IPS-18c (cell line): Measurements from ENCODE around the gene DTD1.

Experiments
- H3K4me3 ChIP-seq: 2 replicates; pipeline ENCODE4 v1.7.0; 2013; ENCODE audit warnings: low read depth, mild to moderate bottlenecking, low read length, moderate library complexity; ENCODE audit not compliant: insufficient read depth
- H3K9me3 ChIP-seq: one replicate; pipeline ENCODE4 v1.6.1; 2013; ENCODE audit warnings: mild to moderate bottlenecking, low read length, moderate library complexity; ENCODE audit not compliant: control insufficient read depth, insufficient read depth

The DTD1 gene

DNA sequence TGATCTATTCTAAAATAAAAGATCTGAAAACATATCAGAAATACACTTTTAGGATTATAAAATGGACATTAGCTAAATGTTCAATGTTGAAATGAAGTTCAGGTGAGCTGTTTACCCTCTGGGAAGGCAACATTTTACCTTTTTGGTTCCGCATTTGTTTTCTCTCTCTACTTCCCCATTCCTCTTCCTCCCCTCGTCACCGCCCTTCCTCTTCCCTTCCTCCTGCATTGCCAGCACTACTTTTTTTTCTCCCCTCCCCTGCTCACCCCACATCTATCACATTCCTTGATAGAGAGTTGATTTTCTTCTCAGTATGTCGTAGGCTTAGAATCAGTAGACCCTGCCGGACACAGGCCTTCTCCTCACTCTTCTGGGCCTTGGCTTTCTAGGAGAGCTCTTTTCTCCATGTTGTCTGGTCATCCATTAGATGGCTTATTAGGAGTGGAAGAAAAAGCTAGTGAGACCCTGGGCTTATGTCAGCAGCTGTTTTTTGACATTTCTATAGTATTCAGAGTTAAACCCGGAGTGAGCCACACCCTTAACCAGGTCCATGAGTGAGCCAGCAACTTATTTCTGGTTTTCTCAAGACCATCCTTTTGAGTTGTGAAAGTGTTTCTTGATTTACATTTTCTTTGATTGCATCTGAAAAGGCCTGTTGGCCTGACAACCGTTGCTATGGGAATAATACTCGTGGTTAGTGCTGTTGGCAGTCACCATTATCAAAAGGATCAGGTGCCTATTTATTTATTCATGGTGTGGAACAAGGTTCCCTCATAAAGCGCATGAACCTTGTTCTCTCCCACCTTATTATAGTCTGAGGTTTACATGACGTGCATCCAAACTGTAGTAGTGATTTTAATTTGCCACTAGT, 90.9 kb downstream of the DTD1 start:
- Histone ChIP-seq H3K4me3 (no peak overlapping the region), H3K9me3 (no peaks in the 10 kb centered on the region)

- no peak overlapping the region for H3K4me3 ChIP-seq
- H3K9me3 ChIP-seq = peaks cover 2% of the 10 kb centered on the region
Measured at GRCh38 chr20:18683839-18684238, 96.0 kb downstream of the DTD1 start.

DNA sequence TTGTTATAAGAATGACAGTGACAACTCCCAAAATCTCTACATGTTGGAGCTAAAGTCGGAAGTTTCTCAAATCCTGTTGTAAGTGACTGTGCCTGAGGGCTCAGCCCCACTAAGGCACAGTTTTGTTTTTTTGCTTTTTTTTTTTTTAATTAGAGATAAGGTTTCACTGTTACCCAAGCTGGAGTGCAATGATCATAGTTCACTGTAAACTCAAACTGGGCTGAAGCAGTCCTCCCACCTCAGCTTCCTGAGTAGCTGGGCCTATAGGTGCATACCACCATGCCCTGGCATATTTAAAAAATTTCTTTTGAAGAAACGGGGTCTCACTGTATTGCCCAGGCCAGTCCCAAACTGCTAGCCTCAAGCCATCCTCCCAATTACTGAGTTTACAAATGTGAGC, 96.9 kb downstream of the DTD1 start:
- H3K9me3 ChIP-seq = peaks cover 2% of the 10 kb centered on the region
- H3K4me3 ChIP-seq = no peak overlapping the region

GRCh38 chr20:18685406-18685805, 97.6 kb downstream of the DTD1 start:
- Histone ChIP-seq H3K4me3 (no peak overlapping the region), H3K9me3 (peaks cover 2% of the 10 kb centered on the region)

DNA sequence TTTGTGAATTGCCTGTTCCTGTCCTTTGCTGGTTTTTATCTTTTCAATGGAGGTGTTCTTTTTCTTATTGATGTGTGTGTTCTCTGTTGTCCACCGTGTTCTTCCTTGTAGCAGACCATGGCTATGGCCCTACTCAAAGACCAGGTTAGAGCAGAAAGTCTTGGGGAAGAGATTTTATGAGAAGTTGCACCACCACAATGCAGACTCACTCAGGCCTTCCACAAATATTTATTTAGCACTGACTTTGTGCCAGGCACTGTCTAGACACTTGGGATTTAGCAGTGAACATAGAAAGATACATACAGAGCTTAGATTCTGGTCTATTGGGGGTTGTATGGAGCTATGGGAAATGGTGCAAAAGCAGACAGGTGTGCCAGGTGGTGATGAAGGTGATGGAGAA, 98.8 kb downstream of the DTD1 start:
- Histone ChIP-seq H3K9me3 (peaks cover 2% of the 10 kb centered on the region), H3K4me3 (no peak overlapping the region)

DNA sequence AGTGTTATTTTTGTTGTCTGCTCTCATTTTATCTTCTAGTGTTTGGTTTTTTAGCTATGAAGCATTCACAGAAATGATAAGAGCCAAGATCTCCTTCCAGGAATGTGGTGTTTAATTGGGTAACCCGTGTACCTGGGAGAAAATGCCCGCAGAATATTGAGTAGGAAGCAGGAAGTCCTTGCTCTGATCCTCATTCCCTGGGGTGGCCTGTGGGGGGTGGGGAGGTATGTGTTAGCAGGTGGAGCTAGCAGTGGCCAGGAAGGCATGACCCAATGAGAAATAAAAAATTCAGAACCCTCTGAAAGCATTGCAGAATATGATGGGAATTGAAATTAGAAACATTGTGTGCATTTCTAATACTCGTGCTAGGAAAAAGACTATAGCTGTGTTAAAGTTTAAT, 100.8 kb downstream of the DTD1 start:
- Histone ChIP-seq H3K4me3 (no peak overlapping the region), H3K9me3 (peaks cover 2% of the 10 kb centered on the region)

- Histone ChIP-seq H3K9me3 (peaks cover 2% of the 10 kb centered on the region), H3K4me3 (no peak overlapping the region)
Measured at GRCh38 chr20:18689557-18689956, 101.7 kb downstream of the DTD1 start.

DNA sequence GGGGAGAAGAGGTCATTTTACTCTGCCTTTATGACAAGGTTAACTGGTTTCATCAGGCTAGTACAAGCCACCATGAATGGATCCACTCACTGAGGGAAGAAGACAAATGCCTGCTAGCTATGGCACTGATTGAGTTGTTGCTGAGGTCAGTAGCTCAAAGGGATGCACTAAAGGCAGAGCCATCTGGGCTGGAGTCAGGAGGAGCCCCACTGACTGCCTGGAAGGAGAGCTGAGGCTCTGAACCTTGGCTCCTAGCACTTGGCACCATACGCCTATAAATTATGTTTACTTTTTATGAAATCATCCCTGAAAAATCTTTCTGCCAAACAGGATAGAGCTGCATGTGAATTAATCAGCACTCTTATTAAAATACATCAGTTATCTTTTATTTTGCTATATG, 104.6 kb downstream of the DTD1 start:
- H3K4me3 ChIP-seq = no peak overlapping the region
- H3K9me3 ChIP-seq = no peaks in the 10 kb centered on the region

GRCh38 chr20:18694071-18694470, 106.2 kb downstream of the DTD1 start:
- no peaks in the 10 kb centered on the region for H3K9me3 ChIP-seq
- H3K4me3 ChIP-seq = no peak overlapping the region

DNA sequence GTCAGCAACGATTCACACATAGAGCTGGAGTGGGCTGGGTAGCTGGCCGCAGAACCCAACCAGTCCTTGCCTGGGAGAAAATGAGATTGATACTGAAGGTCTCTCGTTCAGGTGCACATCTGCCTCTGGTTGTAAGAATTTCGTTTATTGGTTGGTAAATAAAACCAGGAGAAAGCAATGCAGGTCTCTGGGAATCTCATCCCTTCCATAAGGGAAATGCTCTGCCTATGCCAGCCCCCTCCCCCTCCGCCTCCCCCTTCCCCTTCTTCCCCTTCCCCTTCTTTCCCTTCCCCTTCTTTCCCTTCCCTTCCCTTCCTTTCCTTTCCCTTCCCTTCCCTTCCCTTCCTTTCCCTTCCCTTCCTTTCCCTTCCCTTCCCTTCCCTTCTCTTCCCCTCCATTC, 107.3 kb downstream of the DTD1 start:
- no peaks in the 10 kb centered on the region for H3K9me3 ChIP-seq
- H3K4me3 ChIP-seq = no peak overlapping the region

GRCh38 chr20:18698735-18699380, 111.0 kb downstream of the DTD1 start:
- Histone ChIP-seq H3K4me3 (no peak overlapping the region), H3K9me3 (no peaks in the 10 kb centered on the region)

DNA sequence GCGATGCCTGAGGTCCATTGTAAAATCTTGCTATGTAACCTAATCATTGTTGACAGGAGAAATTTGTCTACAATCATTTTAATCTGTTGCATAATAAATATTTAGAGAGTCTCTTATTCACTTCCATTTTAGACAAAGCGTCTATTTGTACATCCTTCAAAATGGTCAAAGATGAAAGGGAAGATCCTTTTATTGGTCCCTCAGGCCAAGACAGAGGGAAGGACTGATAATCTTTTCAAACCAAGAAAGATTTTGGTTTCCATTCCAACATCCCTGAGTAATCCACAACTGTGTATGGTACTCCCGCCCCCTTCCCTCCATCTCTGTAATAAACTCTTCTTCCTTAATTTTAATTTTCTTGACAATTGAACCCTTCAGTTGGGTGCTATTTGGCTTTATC, 114.1 kb downstream of the DTD1 start:
- Histone ChIP-seq H3K4me3 (no peak overlapping the region), H3K9me3 (no peaks in the 10 kb centered on the region)

DNA sequence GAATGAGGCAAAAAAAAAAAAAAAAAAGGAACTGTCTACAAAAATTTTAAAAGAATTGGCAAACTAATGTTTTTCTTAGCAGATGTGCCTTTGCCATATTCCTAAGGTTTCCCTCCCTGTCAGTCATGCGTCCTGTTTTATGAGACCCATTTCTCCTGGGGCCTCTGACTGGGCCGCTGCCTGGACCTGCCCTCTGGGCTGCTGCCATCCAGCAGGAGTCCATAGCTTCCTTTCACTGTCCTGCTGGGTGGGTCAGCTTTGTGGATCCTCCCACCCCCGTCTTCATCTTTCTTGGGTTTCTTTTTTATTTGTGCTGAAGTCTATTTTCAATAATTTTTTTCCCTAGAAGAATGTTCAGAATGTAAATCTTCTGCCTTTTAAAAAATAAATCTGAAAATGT, 114.9 kb downstream of the DTD1 start:
- Histone ChIP-seq H3K9me3 (no peaks in the 10 kb centered on the region), H3K4me3 (no peak overlapping the region)

DNA sequence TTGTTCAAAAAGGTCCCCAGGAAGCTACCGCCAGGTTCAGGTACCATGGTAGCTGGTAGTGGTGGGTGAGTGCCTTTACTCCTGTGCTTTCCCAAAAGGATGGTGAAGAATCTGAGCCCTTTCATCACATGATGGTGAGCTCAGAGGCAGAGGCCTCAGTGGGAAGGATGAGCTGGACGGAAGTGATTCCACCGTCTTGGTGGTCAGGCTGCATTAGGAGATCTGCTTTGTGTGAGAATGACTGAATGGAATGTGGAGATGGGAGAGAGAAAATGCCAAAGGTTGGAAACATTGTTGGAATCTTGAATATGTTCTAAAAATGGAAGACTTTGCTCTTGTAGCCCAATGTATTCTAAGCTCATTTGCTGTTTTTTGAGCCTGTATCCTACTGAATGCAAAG, 117.6 kb downstream of the DTD1 start:
- Histone ChIP-seq H3K4me3 (no peak overlapping the region), H3K9me3 (no peaks in the 10 kb centered on the region)

DNA sequence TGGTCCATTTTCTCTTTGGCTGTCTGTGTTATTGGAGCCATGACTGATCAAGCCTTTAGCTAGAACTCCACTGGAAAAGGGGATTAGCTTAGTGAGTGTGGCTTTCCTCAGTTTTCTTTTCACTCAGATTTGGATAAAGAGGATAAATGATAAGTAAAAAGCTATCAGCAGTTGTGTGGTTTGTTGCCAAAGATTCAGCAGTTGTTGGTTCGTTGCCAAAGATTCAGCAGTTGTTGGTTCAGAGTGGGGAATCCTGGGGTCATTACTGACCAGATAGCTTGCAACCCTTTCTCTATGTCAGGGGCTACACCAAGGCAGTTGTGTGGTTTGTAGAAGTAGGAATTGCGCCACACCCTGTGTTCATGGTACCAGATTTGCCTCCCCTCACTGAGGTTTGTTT, 118.1 kb downstream of the DTD1 start:
- H3K4me3 ChIP-seq = no peak overlapping the region
- no peaks in the 10 kb centered on the region for H3K9me3 ChIP-seq

DNA sequence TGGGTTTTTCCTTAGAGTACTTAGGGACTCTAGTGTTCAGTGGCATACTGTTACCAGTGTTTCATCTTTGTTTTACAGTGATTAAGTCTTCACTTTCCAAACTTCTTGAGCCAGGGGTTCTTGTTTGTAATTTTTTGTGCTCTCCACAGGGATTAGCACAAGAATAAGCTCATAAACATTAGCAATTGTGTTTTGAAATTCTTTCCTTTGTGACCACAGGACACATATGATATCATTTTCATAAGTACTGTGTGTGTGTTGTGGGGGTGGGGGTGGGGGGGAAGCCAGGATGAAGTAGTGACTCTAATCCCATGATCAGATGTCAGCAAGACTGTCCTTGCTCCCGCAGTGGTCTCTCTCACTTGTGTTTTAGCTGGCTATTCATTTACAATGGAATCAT, 124.3 kb downstream of the DTD1 start:
- Histone ChIP-seq H3K4me3 (no peak overlapping the region), H3K9me3 (no peaks in the 10 kb centered on the region)

DNA sequence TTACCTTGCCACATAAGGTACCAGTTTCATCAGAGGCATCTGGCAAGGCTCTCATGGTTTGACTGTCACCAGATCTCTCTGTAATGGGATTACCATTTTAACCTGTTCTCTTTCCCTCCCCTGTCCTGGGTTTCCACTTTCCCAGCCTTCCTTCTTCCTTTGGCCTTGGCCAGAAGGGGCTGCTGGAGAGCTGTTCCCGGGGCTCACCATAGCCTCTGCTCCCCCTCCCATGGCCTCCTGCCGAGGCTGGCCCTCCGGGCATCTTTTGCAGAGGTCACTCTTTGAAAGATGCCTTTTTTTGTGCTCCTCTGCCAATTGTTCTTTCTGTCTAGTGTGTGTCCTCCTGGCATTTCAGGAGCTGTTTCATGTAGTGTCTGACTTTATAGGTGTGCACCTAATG, 125.0 kb downstream of the DTD1 start:
- Histone ChIP-seq H3K4me3 (no peak overlapping the region), H3K9me3 (no peaks in the 10 kb centered on the region)

- no peaks in the 10 kb centered on the region for H3K9me3 ChIP-seq
Measured at GRCh38 chr20:18715564-18715963, 127.7 kb downstream of the DTD1 start.

GRCh38 chr20:18717062-18717461, 129.2 kb downstream of the DTD1 start:
- Histone ChIP-seq H3K4me3 (no peak overlapping the region), H3K9me3 (peaks cover 2% of the 10 kb centered on the region)

More at GRCh38 chr20:18715564-18715963, 127.7 kb downstream of the DTD1 start:
- no peak overlapping the region for H3K4me3 ChIP-seq
